ENCODE measurements around the gene SPATA16. TPM values are rescaled to one million over a fixed set of nuclear protein-coding genes. Genes with fewer than 3 reads are reported as not detected.

The SPATA16 gene
- total and polyA plus RNA-seq, 2 donors (not counting 1 experiment from before 2014, with no cell fraction given) = not detected

GRCh38 chr3:172853921-172854666 is 286.9 kb downstream of the SPATA16 start:
- no peak for DNase-seq
- H3K27ac Mint-ChIP-seq = no peak overlapping the region
- H3K9ac ChIP-seq (ENCODE audit: low read length) = no peak overlapping the region
- WGBS (ENCODE audit: insufficient coverage) = no CpG with 5 or more reads among the region's 3 CpGs
- no peaks in the 10 kb centered on the region for H4K20me1 ChIP-seq (ENCODE audit: control insufficient read depth, insufficient read depth, low read length, poor library complexity, severe bottlenecking)
- ChIA-PET POLR2A (no interaction called here), CTCF (no interaction called here)
- TF ChIP-seq CTCF (IDR thresholded peaks at IDR 0.05) = no peak
- no peak for TF ChIP-seq EZH2 (IDR thresholded peaks at IDR 0.05; ENCODE audit: borderline replicate concordance, insufficient read depth, low read depth, low read length, poor library complexity, severe bottlenecking)
- no peaks in the 10 kb centered on the region for H3K79me2 ChIP-seq (ENCODE audit: control insufficient read depth, insufficient read depth, low read length)
- no peak overlapping the region for H3K4me2 ChIP-seq (replicated peaks; ENCODE audit: low read depth, low read length, poor library complexity, severe bottlenecking)
- intact Hi-C loops (cut with micrococcal nuclease) = no loop called here
- no peak overlapping the region for H3K27ac ChIP-seq (ENCODE audit: low read length in 2 of 2)
- no peaks in the 10 kb centered on the region for H3K9me3 ChIP-seq (ENCODE audit: control extremely low read depth in 1 of 3, control insufficient read depth in 2 of 3, insufficient read depth in 1 of 3, low read length in 2 of 3)
- no peak overlapping the region for H2AFZ ChIP-seq (ENCODE audit: insufficient read depth, low read depth, low read length, poor library complexity, severe bottlenecking)
- ATAC-seq (ENCODE audit: low read depth) = no peak
- H3K36me3 ChIP-seq (replicated peaks in 1 of 2; ENCODE audit: control extremely low read depth in 1 of 2, control insufficient read depth in 1 of 2, extremely low read depth in 1 of 2, insufficient read depth in 2 of 2, low read length in 1 of 2) = no peaks in the 10 kb centered on the region
- no peaks in the 10 kb centered on the region for H3K27me3 Mint-ChIP-seq
- H3K4me3 ChIP-seq (ENCODE audit: control extremely low read depth in 1 of 5, extremely low read depth in 1 of 5, insufficient read depth in 1 of 5, low read depth in 2 of 5, low read length in 4 of 5) = no peak overlapping the region
- no peaks in the 10 kb centered on the region for H3K27me3 ChIP-seq (replicated peaks in 1 of 4; ENCODE audit: control extremely low read depth in 1 of 4, control insufficient read depth in 3 of 4, insufficient read depth in 4 of 4, low read length in 3 of 4)
- H3K4me3 Mint-ChIP-seq = no peak overlapping the region
- H3K4me1 Mint-ChIP-seq = no peaks in the 10 kb centered on the region
- H3K4me1 ChIP-seq (ENCODE audit: control insufficient read depth in 2 of 2, insufficient read depth in 2 of 2, low read length in 2 of 2) = no peaks in the 10 kb centered on the region
- no peaks in the 10 kb centered on the region for H3K9me3 Mint-ChIP-seq (ENCODE audit: insufficient read depth)

GRCh38 chr3:172853005-172853404 is 288.0 kb downstream of the SPATA16 start:
- H3K27ac Mint-ChIP-seq = no peak overlapping the region
- H3K9me3 Mint-ChIP-seq (ENCODE audit: insufficient read depth) = no peaks in the 10 kb centered on the region
- Histone ChIP-seq H3K9ac (ENCODE audit: low read length) (no peak overlapping the region), H2AFZ (ENCODE audit: insufficient read depth, low read depth, low read length, poor library complexity, severe bottlenecking) (no peak overlapping the region), H3K27ac (ENCODE audit: low read length in 2 of 2) (no peak overlapping the region), H3K4me1 (ENCODE audit: control insufficient read depth in 2 of 2, insufficient read depth in 2 of 2, low read length in 2 of 2) (no peaks in the 10 kb centered on the region), H4K20me1 (ENCODE audit: control insufficient read depth, insufficient read depth, low read length, poor library complexity, severe bottlenecking) (no peaks in the 10 kb centered on the region), H3K4me2 (replicated peaks; ENCODE audit: low read depth, low read length, poor library complexity, severe bottlenecking) (no peak overlapping the region), H3K79me2 (ENCODE audit: control insufficient read depth, insufficient read depth, low read length) (no peaks in the 10 kb centered on the region), H3K27me3 (replicated peaks in 1 of 4; ENCODE audit: control extremely low read depth in 1 of 4, control insufficient read depth in 3 of 4, insufficient read depth in 4 of 4, low read length in 3 of 4) (no peaks in the 10 kb centered on the region), H3K36me3 (replicated peaks in 1 of 2; ENCODE audit: control extremely low read depth in 1 of 2, control insufficient read depth in 1 of 2, extremely low read depth in 1 of 2, insufficient read depth in 2 of 2, low read length in 1 of 2) (no peaks in the 10 kb centered on the region), H3K4me3 (ENCODE audit: control extremely low read depth in 1 of 5, extremely low read depth in 1 of 5, insufficient read depth in 1 of 5, low read depth in 2 of 5, low read length in 4 of 5) (no peak overlapping the region), H3K9me3 (ENCODE audit: control extremely low read depth in 1 of 3, control insufficient read depth in 2 of 3, insufficient read depth in 1 of 3, low read length in 2 of 3) (no peaks in the 10 kb centered on the region)
- H3K4me3 Mint-ChIP-seq = no peak overlapping the region
- POLR2A ChIA-PET = no interaction called here
- H3K27me3 Mint-ChIP-seq = no peaks in the 10 kb centered on the region
- H3K4me1 Mint-ChIP-seq = no peaks in the 10 kb centered on the region
- no peak for ATAC-seq (ENCODE audit: low read depth)
- CTCF ChIA-PET = no interaction called here
- 86% methylated on average over 1 of the region's 1 CpG for WGBS (ENCODE audit: insufficient coverage)
- DNase-seq = no peak
- TF ChIP-seq EZH2 (IDR thresholded peaks at IDR 0.05; ENCODE audit: borderline replicate concordance, insufficient read depth, low read depth, low read length, poor library complexity, severe bottlenecking) (no peak), CTCF (IDR thresholded peaks at IDR 0.05) (no peak)
- intact Hi-C loops (cut with micrococcal nuclease) = no loop called here

All from B cell (primary cell).